Esophagus (tissue), 2 donors: Measurements from ENCODE around the gene FOSB. TPM values are rescaled to one million over a fixed set of nuclear protein-coding genes. Genes with fewer than 3 reads are reported as not detected.

Experiments used
- polyA plus RNA-seq, 2 donors: library from polyadenylated mRNA; stranded (reverse); fragments of 200-250 nt; gene quantifications; one replicate each; pipeline ENCODE4 v1.2.3, GENCODE V29; 2013
- donor health status: healthy with polysubstance abuse.
- donor health status: Bipolar disorder and iron deficiency.

Gene FOSB
- polyA plus RNA-seq, 2 donors: 1.1 to 13.8 TPM

Other genes starting within 250 kb of the FOSB start
- 1 to 10 TPM; 1.3 to 1.5 TPM for gene EXOC3L2, start 222.6 kb upstream of the FOSB start, polyA plus RNA-seq
- gene MARK4, start 216.7 kb upstream of the FOSB start, polyA plus RNA-seq: 10 to 100 TPM; 11.9 to 15.9 TPM
- gene CKM, start 145.1 kb upstream of the FOSB start, polyA plus RNA-seq: under 1 TPM; 0.14 to 0.74 TPM
- gene KLC3, start 127.2 kb upstream of the FOSB start, polyA plus RNA-seq: 10 to 100 TPM; 15.0 to 24.2 TPM
- gene ERCC2, start 97.4 kb upstream of the FOSB start, polyA plus RNA-seq: 1 to 10 TPM; 6.1 to 8.8 TPM
- 100 to 1,000 TPM; 163 to 233 TPM for gene PPP1R13L, start 62.9 kb upstream of the FOSB start, polyA plus RNA-seq
- 1 to 10 TPM; 6.3 to 6.8 TPM for gene POLR1G, start 61.4 kb upstream of the FOSB start, polyA plus RNA-seq
- 10 to 100 TPM; 33.3 to 33.4 TPM for gene ERCC1, start 44.1 kb upstream of the FOSB start, polyA plus RNA-seq
- gene RTN2, start 29.1 kb downstream of the FOSB start, polyA plus RNA-seq: 1 to 10 TPM; 2.4 to 5.1 TPM
- gene PPM1N, start 30.4 kb downstream of the FOSB start, polyA plus RNA-seq: 1 to 10 TPM; 2.3 to 2.5 TPM
- gene VASP, start 39.5 kb downstream of the FOSB start, polyA plus RNA-seq: 10 to 100 TPM; 35.5 to 36.5 TPM
- gene OPA3, start 116.8 kb downstream of the FOSB start, polyA plus RNA-seq: 1 to 10 TPM; 4.0 to 4.6 TPM
- gene GPR4, start 134.2 kb downstream of the FOSB start, polyA plus RNA-seq: under 1 TPM; 0.83 to 0.85 TPM
- 10 to 100 TPM; 55.3 to 56.5 TPM for gene EML2, start 171.4 kb downstream of the FOSB start, polyA plus RNA-seq
- gene GIPR, start 200.2 kb downstream of the FOSB start, polyA plus RNA-seq: 1 to 10 TPM in 1 of 2 donors, under 1 TPM in 1; 0.62 to 2.1 TPM
- 100 to 1,000 TPM; 291 to 376 TPM for gene SNRPD2, start 224.0 kb downstream of the FOSB start, polyA plus RNA-seq
- gene QPCTL, start 224.7 kb downstream of the FOSB start, polyA plus RNA-seq: 1 to 10 TPM; 3.9 to 6.8 TPM